GM23338 (cell line): ENCODE results near the gene SLC22A4. TPM values are rescaled to one million over a fixed set of nuclear protein-coding genes. Genes with fewer than 3 reads are reported as not detected.

Source experiments
- ATAC-seq: fragments of 200-7000 bp; cut with Tn5 transposase; 3 replicates; pipeline ENCODE4 v1.9.1; 2020
- DNase-seq: peaks from one replicate; pipeline ENCODE4 v3.0.0-alpha.2; 2015; ENCODE audit warnings: low spot score
- H2AFZ ChIP-seq: fragments of 200-600 bp; sonication (generic); 2 replicates; pipeline ENCODE4 v1.8.0; 2016; ENCODE audit warnings: antibody characterized with exemption, mild to moderate bottlenecking, moderate library complexity
- H3F3A ChIP-seq: fragments of 200-600 bp; sonication (generic); replicated peaks from 2 replicates; pipeline ENCODE4 v1.8.0; 2017; ENCODE audit warnings: antibody characterized with exemption, mixed run types, low read depth
- H3K27ac ChIP-seq: fragments of 200-600 bp; sonication (generic); 2 replicates; pipeline ENCODE4 v1.6.1; 2016; ENCODE audit warnings: low read depth
- H3K27me3 ChIP-seq: fragments of 200-600 bp; sonication (generic); 2 replicates; pipeline ENCODE4 v1.8.0; 2016; ENCODE audit warnings: mild to moderate bottlenecking, mixed run types, moderate library complexity; ENCODE audit not compliant: insufficient read depth
- H3K36me3 ChIP-seq: fragments of 200-600 bp; sonication (generic); 2 replicates; pipeline ENCODE4 v1.8.0; 2016; ENCODE audit warnings: mild to moderate bottlenecking; ENCODE audit not compliant: insufficient read depth
- H3K4me1 ChIP-seq: fragments of 200-600 bp; sonication (generic); 2 replicates; pipeline ENCODE4 v1.8.0; 2016; ENCODE audit warnings: mild to moderate bottlenecking, moderate library complexity; ENCODE audit not compliant: insufficient read depth
- H3K4me2 ChIP-seq: fragments of 200-600 bp; sonication (generic); 2 replicates; pipeline ENCODE4 v1.7.1; 2017; ENCODE audit warnings: mixed run types
- H3K4me3 ChIP-seq: fragments of 200-600 bp; sonication (generic); 2 replicates; pipeline ENCODE4 v1.6.1; 2016; ENCODE audit warnings: mixed run types
- H3K79me2 ChIP-seq: fragments of 200-600 bp; sonication (generic); replicated peaks from 2 replicates; pipeline ENCODE4 v1.8.0; 2017; ENCODE audit warnings: mild to moderate bottlenecking; ENCODE audit not compliant: insufficient read depth
- H3K9me2 ChIP-seq: fragments of 200-600 bp; sonication (generic); 2 replicates; pipeline ENCODE4 v1.8.0; 2017; ENCODE audit not compliant: insufficient read depth
- H4K20me1 ChIP-seq: fragments of 200-600 bp; sonication (generic); replicated peaks from 2 replicates; pipeline ENCODE4 v1.8.0; 2017; ENCODE audit warnings: mild to moderate bottlenecking; ENCODE audit not compliant: insufficient read depth
- H3K27ac Mint-ChIP-seq: 2 replicates; pipeline ENCODE4 v1.8.0; 2020; ENCODE audit warnings: inconsistent platforms, mild to moderate bottlenecking, moderate library complexity, mixed read lengths
- H3K27me3 Mint-ChIP-seq: 3 replicates; pipeline ENCODE4 v1.8.0; 2022; ENCODE audit warnings: low read depth, mild to moderate bottlenecking, moderate library complexity, mixed read lengths, inconsistent platforms; ENCODE audit not compliant: insufficient read depth, poor library complexity
- H3K36me3 Mint-ChIP-seq: 3 replicates; pipeline ENCODE4 v1.8.0; 2021; ENCODE audit warnings: low read depth, mild to moderate bottlenecking, inconsistent platforms, moderate library complexity, mixed read lengths
- H3K4me1 Mint-ChIP-seq: 3 replicates; pipeline ENCODE4 v1.8.0; 2020; ENCODE audit warnings: mild to moderate bottlenecking, inconsistent platforms, mixed read lengths
- H3K4me3 Mint-ChIP-seq: 3 replicates; pipeline ENCODE4 v1.8.0; 2021; ENCODE audit warnings: moderate library complexity, mild to moderate bottlenecking, inconsistent platforms, mixed read lengths
- H3K9me3 Mint-ChIP-seq: 3 replicates; pipeline ENCODE4 v1.8.0; 2020; ENCODE audit warnings: moderate library complexity, mild to moderate bottlenecking, inconsistent platforms, mixed read lengths
- CREB1 ChIP-seq: fragments of 250-450 bp; sonication (Bioruptor Pico); IDR thresholded peaks from 2 replicates; pipeline ENCODE4 v1.5.0; 2020; ENCODE audit warnings: low read depth, mild to moderate bottlenecking, moderate library complexity
- ETS1 ChIP-seq: IDR thresholded peaks from 2 replicates; pipeline ENCODE4 v1.6.1; 2016; ENCODE audit warnings: antibody characterized with exemption
- EZH2 ChIP-seq: fragments of 200-600 bp; sonication (generic); IDR thresholded peaks from one replicate; pipeline ENCODE4 v1.8.0; 2017; ENCODE audit warnings: antibody characterized with exemption, mild to moderate bottlenecking, low read depth; ENCODE audit not compliant: unreplicated experiment
- NANOG ChIP-seq: IDR thresholded peaks from 2 replicates; pipeline ENCODE4 v1.6.1; 2016; ENCODE audit warnings: antibody characterized with exemption, borderline replicate concordance
- POLR2AphosphoS5 ChIP-seq: IDR thresholded peaks from 2 replicates; pipeline ENCODE4 v1.6.1; 2016; ENCODE audit warnings: antibody characterized with exemption, low read depth
- REST ChIP-seq: IDR thresholded peaks from one replicate; pipeline ENCODE4 v1.6.1; 2018; ENCODE audit warnings: antibody characterized with exemption; ENCODE audit not compliant: unreplicated experiment
- STAT1 ChIP-seq: IDR thresholded peaks from one replicate; pipeline ENCODE4 v1.6.1; 2016; ENCODE audit warnings: antibody characterized with exemption; ENCODE audit not compliant: unreplicated experiment
- ZNF114 ChIP-seq: fragments of 250-450 bp; sonication (Bioruptor Pico); IDR thresholded peaks from 2 replicates; pipeline ENCODE4 v1.5.0; 2020; ENCODE audit warnings: mild to moderate bottlenecking, moderate library complexity
- ZNF462 ChIP-seq: fragments of 250-450 bp; sonication (Bioruptor Pico); IDR thresholded peaks from 2 replicates; pipeline ENCODE4 v1.5.0; 2020; ENCODE audit warnings: mild to moderate bottlenecking, moderate library complexity
- polyA plus RNA-seq: library from polyadenylated mRNA; unstranded; fragments of >200 nt; fragmentation: Nextera tagmentation; extraction: Ambion mirVana; gene quantifications from 2 replicates; pipeline ENCODE4 v1.2.1, GENCODE V29; 2016
- total RNA-seq: library from RNA; depleted of rRNA; stranded (reverse); fragments of >200 nt; shearing (Covaris generic); gene quantifications from 2 replicates; pipeline ENCODE4 v1.2.3, GENCODE V29; 2014

SLC22A4 gene
- total and polyA plus RNA-seq, 2 experiments from 2014 or later, result 0.28 to 0.40 TPM

GRCh38 chr5:132308701-132309100 lies 14.5 kb downstream of the SLC22A4 start:
- Mint-ChIP-seq H3K4me3 (no peak overlapping the region), H3K9me3 (no peaks in the 10 kb centered on the region), H3K4me1 (no peaks in the 10 kb centered on the region; the same call in 2 of the 3 replicates), H3K36me3 (no peaks in the 10 kb centered on the region), H3K27me3 (peaks cover 2% of the 10 kb centered on the region), H3K27ac (no peak overlapping the region)
- Histone ChIP-seq H3K4me3 (no peak overlapping the region), H3F3A (no peaks in the 10 kb centered on the region), H3K27ac (no peak overlapping the region), H3K27me3 (no peaks in the 10 kb centered on the region), H3K36me3 (no peaks in the 10 kb centered on the region), H3K79me2 (no peaks in the 10 kb centered on the region), H3K4me2 (no peak overlapping the region), H3K4me1 (no peaks in the 10 kb centered on the region), H2AFZ (no peak overlapping the region), H4K20me1 (no peaks in the 10 kb centered on the region), H3K9me2 (no peaks in the 10 kb centered on the region; the same call in 1 of the 2 replicates)
- DNase-seq (no peak), ATAC-seq (no peak)
- TF ChIP-seq POLR2AphosphoS5, result no peak
- TF ChIP-seq ZNF462 (CRISPR knock-in tag), result no peak
- no peak for TF ChIP-seq ZNF114 (CRISPR knock-in tag)
- TF ChIP-seq NANOG, result no peak
- TF ChIP-seq EZH2, result no peak
- TF ChIP-seq REST, result no peak
- no peak for TF ChIP-seq CREB1 (CRISPR knock-in tag)
- no peak for TF ChIP-seq ETS1
- no peak for TF ChIP-seq STAT1
